Activated CD8-positive, alpha-beta T cell treated with anti-CD3 and anti-CD28 coated beads for 36 hours (primary cell): ENCODE measurements around the gene ACTL10. TPM values are rescaled to one million over a fixed set of nuclear protein-coding genes. Genes with fewer than 3 reads are reported as not detected.
A peak's percentile ranks its signal among the peaks of the same experiment; 100 is the strongest.

Experiments
- ATAC-seq: fragments of 200-7000 bp; cut with Tn5 transposase; one replicate; pipeline ENCODE4 v1.10.0; 2021; ENCODE audit warnings: mild to moderate bottlenecking, moderate library complexity
- CTCF ChIA-PET: fragments of 350-600 bp; sonication (Branson Sonifier 250); formaldehyde crosslinking; loops from one replicate; lab custom pipeline; 2021; ENCODE audit warnings: antibody characterized with exemption; lab: Charles Lee
- POLR2A ChIA-PET: fragments of 350-600 bp; sonication (Branson Sonifier 250); formaldehyde crosslinking; loops from one replicate; lab custom pipeline; 2021; ENCODE audit warnings: antibody characterized with exemption; lab: Charles Lee
- DNase-seq: peaks from one replicate; pipeline ENCODE4 v3.0.0-alpha.2; 2020
- H3K27ac Mint-ChIP-seq: one replicate; pipeline ENCODE4 v1.8.0; 2021; ENCODE audit warnings: mild to moderate bottlenecking, mixed read lengths
- H3K27me3 Mint-ChIP-seq: one replicate; pipeline ENCODE4 v1.8.0; 2021; ENCODE audit warnings: mixed read lengths
- H3K36me3 Mint-ChIP-seq: one replicate; pipeline ENCODE4 v1.8.0; 2021; ENCODE audit warnings: low read depth, mixed read lengths
- H3K4me1 Mint-ChIP-seq: one replicate; pipeline ENCODE4 v1.8.0; 2021; ENCODE audit warnings: low read depth, mixed read lengths
- H3K4me3 Mint-ChIP-seq: one replicate; pipeline ENCODE4 v1.8.0; 2021; ENCODE audit warnings: mild to moderate bottlenecking, moderate library complexity, mixed read lengths
- H3K9me3 Mint-ChIP-seq: one replicate; pipeline ENCODE4 v1.8.0; 2021; ENCODE audit warnings: mixed read lengths
- CTCF ChIP-seq: fragments of 200-600 bp; IDR thresholded peaks from one replicate; pipeline ENCODE4 v1.8.0; 2022; ENCODE audit warnings: antibody characterized with exemption, mild to moderate bottlenecking
- intact Hi-C: fragments of 100-400 bp; cut with micrococcal nuclease; formaldehyde crosslinking; loops from one replicate; pipeline ENCODE4 v1.10.0; 2022
- total RNA-seq, 2 experiments: library from RNA; stranded (reverse); gene quantifications; one replicate each; pipeline ENCODE4 v1.2.3, GENCODE V29; 2021

Gene ACTL10
- 1 to 10 TPM; 2.4 TPM for total RNA-seq

- Mint-ChIP-seq H3K27me3 (no peaks in the 10 kb centered on the region), H3K4me3 (peak within 1 kb of the TSS; percentile 83), H3K27ac (peak within 1 kb of the TSS; percentile 90), H3K9me3 (no peaks in the 10 kb centered on the region), H3K4me1 (peaks cover 37% of the 10 kb centered on the region), H3K36me3 (peaks cover 10% of the 10 kb centered on the region)
- DNase-seq, result peak; percentile 93
- peak; percentile 70 for ATAC-seq
- POLR2A ChIA-PET, result interaction anchor here (0.8 to 15.4 kb wide), 10 partner anchors 9 to 223 kb away, joined by 3 to 262 read pairs (median 7); partner anchors contain the start of genes NECAB3, PXMP4, SNTA1 and ZNF341
- intact Hi-C loops, result loop anchor here (5.0 kb wide), 2 partner anchors 66 to 209 kb away; partner anchors contain the start of gene ZNF341
- TF ChIP-seq CTCF, result no peak
- CTCF ChIA-PET, result interaction anchor here (0.7 to 5.3 kb wide), 19 partner anchors 9 to 266 kb away, joined by 3 to 71 read pairs (median 7); partner anchors contain the start of genes CBFA2T2, CDK5RAP1, SNTA1 and ZNF341
Measured at GRCh38 chr20:33666293-33667244, at the start of gene ACTL10. TSS of gene ACTL10 (plus strand) at chr20:33666943. CDS start at chr20:33667498, 555 bp downstream.

GRCh38 chr20:33621717-33622400, 44.9 kb upstream of the ACTL10 start:
- no peaks in the 10 kb centered on the region for H3K9me3 Mint-ChIP-seq
- H3K4me1 Mint-ChIP-seq, result peaks cover 13% of the 10 kb centered on the region
- ChIA-PET POLR2A (no interaction called here), CTCF (no interaction called here)
- DNase-seq, result no peak
- no peak overlapping the region for H3K27ac Mint-ChIP-seq
- peaks cover 16% of the 10 kb centered on the region for H3K36me3 Mint-ChIP-seq
- intact Hi-C loops, result no loop called here
- no peak for TF ChIP-seq CTCF
- no peaks in the 10 kb centered on the region for H3K27me3 Mint-ChIP-seq
- ATAC-seq, result no peak
- no peak overlapping the region for H3K4me3 Mint-ChIP-seq

- no peaks in the 10 kb centered on the region for H3K27me3 Mint-ChIP-seq
- TF ChIP-seq CTCF, result no peak
- no peak overlapping the region for H3K4me3 Mint-ChIP-seq
- DNase-seq (no peak), ATAC-seq (no peak)
- intact Hi-C loops, result no loop called here
- H3K9me3 Mint-ChIP-seq, result no peaks in the 10 kb centered on the region
- H3K4me1 Mint-ChIP-seq, result peaks cover 13% of the 10 kb centered on the region
- ChIA-PET CTCF (interaction anchor here (1.2 kb wide), 1 partner anchor 178 kb away, joined by 4 read pairs; no protein-coding TSS in a partner anchor), POLR2A (no interaction called here)
- H3K36me3 Mint-ChIP-seq, result peaks cover 16% of the 10 kb centered on the region
- no peak overlapping the region for H3K27ac Mint-ChIP-seq
Measured at GRCh38 chr20:33622705-33623365, 43.9 kb upstream of the ACTL10 start.

- no peak for TF ChIP-seq CTCF
- no peak overlapping the region for H3K4me3 Mint-ChIP-seq
- no peak for ATAC-seq
- peaks cover 13% of the 10 kb centered on the region for H3K4me1 Mint-ChIP-seq
- ChIA-PET POLR2A (no interaction called here), CTCF (no interaction called here)
- no peaks in the 10 kb centered on the region for H3K9me3 Mint-ChIP-seq
- peak overlapping the region; percentile 16 for H3K27ac Mint-ChIP-seq
- no peaks in the 10 kb centered on the region for H3K27me3 Mint-ChIP-seq
- DNase-seq, result no peak
- H3K36me3 Mint-ChIP-seq, result peaks cover 22% of the 10 kb centered on the region
- intact Hi-C loops, result no loop called here
Measured at GRCh38 chr20:33624399-33624798, 42.3 kb upstream of the ACTL10 start.
